Fibroblast of skin of right quadriceps (primary cell): ENCODE data around the gene PNRC1.
"Not testable (repeated sequence)": the region's sequence is repeated elsewhere in the genome, so short reads cannot be mapped to it uniquely, and the experiment has no call there.

ENCODE experiments used
- DNase-seq: peaks from one replicate; pipeline ENCODE4 v3.0.0-alpha.2; 2013

PNRC1 gene

GRCh38 chr6:89080281-89081128 is at the start of gene PNRC1:
TSS of gene PNRC1 (plus strand) at chr6:89080751. CDS start at chr6:89080895, 144 bp downstream.
- peak; percentile 99 for DNase-seq

- no peak for DNase-seq
These were observed 48.0 kb upstream of the PNRC1 start for GRCh38 chr6:89032599-89032998.

- no peak for DNase-seq
These were observed 47.1 kb upstream of the PNRC1 start for GRCh38 chr6:89033461-89033860.

GRCh38 chr6:89034116-89034515 is 46.4 kb upstream of the PNRC1 start:
- not testable (repeated sequence) for DNase-seq

GRCh38 chr6:89034586-89035251 is 45.8 kb upstream of the PNRC1 start:
- DNase-seq: peak; percentile 79

- DNase-seq: peak; percentile 98
These were observed 45.1 kb upstream of the PNRC1 start for GRCh38 chr6:89035252-89036101.

- no peak for DNase-seq
These were observed 43.2 kb upstream of the PNRC1 start for GRCh38 chr6:89037141-89037900.

- not testable (repeated sequence) for DNase-seq
These were observed 42.7 kb upstream of the PNRC1 start for GRCh38 chr6:89037901-89038293.

- DNase-seq: no peak
These were observed 37.9 kb upstream of the PNRC1 start for GRCh38 chr6:89042664-89043063.

- no peak for DNase-seq
These were observed 36.1 kb upstream of the PNRC1 start for GRCh38 chr6:89044328-89045010.

GRCh38 chr6:89045011-89045387 is 35.6 kb upstream of the PNRC1 start:
- no peak for DNase-seq

GRCh38 chr6:89045576-89045975 is 35.0 kb upstream of the PNRC1 start:
- DNase-seq: peak; percentile 32

GRCh38 chr6:89047473-89047872 is 33.1 kb upstream of the PNRC1 start:
- no peak for DNase-seq

GRCh38 chr6:89048288-89048923 is 32.1 kb upstream of the PNRC1 start:
- DNase-seq: peak; percentile 31

GRCh38 chr6:89048985-89049384 is 31.6 kb upstream of the PNRC1 start:
- DNase-seq: peak; percentile 63

GRCh38 chr6:89050155-89050554 is 30.4 kb upstream of the PNRC1 start:
- DNase-seq: peak; percentile 66

GRCh38 chr6:89050697-89051096 is 29.9 kb upstream of the PNRC1 start:
- DNase-seq: no peak

- DNase-seq: no peak
These were observed 28.9 kb upstream of the PNRC1 start for GRCh38 chr6:89051676-89052075.

GRCh38 chr6:89054208-89054607 is 26.3 kb upstream of the PNRC1 start:
- no peak for DNase-seq

GRCh38 chr6:89057759-89058158 is 22.8 kb upstream of the PNRC1 start:
- no peak for DNase-seq

GRCh38 chr6:89058627-89059026 is 21.9 kb upstream of the PNRC1 start:
- DNase-seq: no peak
